Peyer's patch (tissue), 4 donors: ENCODE measurements around the gene CC2D1B. TPM values are rescaled to one million over a fixed set of nuclear protein-coding genes. Genes with fewer than 3 reads are reported as not detected.

ENCODE experiments used
- DNase-seq, 3 donors: peaks; one replicate each; pipeline ENCODE4 v3.0.0-alpha.2; 2017 to 2019
- H3K27ac ChIP-seq, 4 donors: fragments of 200-600 bp; sonication (generic); one replicate each; pipeline ENCODE4 v1.5.1; 2016 to 2019
- H3K27me3 ChIP-seq, 2 donors: fragments of 200-600 bp; sonication (generic); one replicate each; pipeline ENCODE4 v1.5.1; 2019
- H3K36me3 ChIP-seq, 3 donors: fragments of 200-600 bp; sonication (generic); one replicate each; pipeline ENCODE4 v1.5.1; 2016 to 2019
- H3K4me1 ChIP-seq, 4 donors: fragments of 200-600 bp; sonication (generic); one replicate each; pipeline ENCODE4 v1.5.1; 2016 to 2019
- H3K4me3 ChIP-seq, 4 donors: fragments of 200-600 bp; sonication (generic); 1 replicate in 3 of 4; 2 replicates in 1 of 4; pipeline ENCODE4 v1.5.1; 2016 to 2019; ENCODE audit warnings: mild to moderate bottlenecking in 1 of 4
- H3K9me3 ChIP-seq, 4 donors: fragments of 200-600 bp; sonication (generic); one replicate each; pipeline ENCODE4 v1.5.1; 2016 to 2019; ENCODE audit warnings: mild to moderate bottlenecking in 1 of 4
- CTCF ChIP-seq, 6 experiments: fragments of 450-650 bp in 4 of 6; fragments of 200-600 bp in 2 of 6; sonication (generic) in 1 of 6; IDR thresholded peaks; one replicate each; pipeline ENCODE4 v1.5.1; 2017 to 2019; ENCODE audit warnings: antibody characterized with exemption in 6 of 6, mild to moderate bottlenecking in 3 of 6, moderate library complexity in 1 of 6
- POLR2A ChIP-seq, 2 donors: fragments of 450-650 bp; IDR thresholded peaks; one replicate each; pipeline ENCODE4 v1.5.1; 2017; ENCODE audit warnings: antibody characterized with exemption in 2 of 2, mild to moderate bottlenecking in 2 of 2, moderate library complexity in 2 of 2
- total RNA-seq, 4 donors: library from RNA; depleted of rRNA; stranded (reverse); fragments of >200 nt; gene quantifications; one replicate each; pipeline ENCODE4 v1.1.0, GENCODE V29; 2016

Gene CC2D1B
- total RNA-seq, 4 donors from 2014 or later = 48.4 to 61.2 (median 52.2) TPM

GRCh38 chr1:52357397-52357796, 8.6 kb downstream of the CC2D1B start:
- no peaks in the 10 kb centered on the region for H3K27me3 ChIP-seq
- no peak overlapping the region for H3K4me3 ChIP-seq
- no peaks in the 10 kb centered on the region for H3K9me3 ChIP-seq
- peaks cover 0 to 100% (median 5%) of the 10 kb centered on the region in 3 donors for H3K36me3 ChIP-seq
- H3K4me1 ChIP-seq = no peaks in the 10 kb centered on the region
- DNase-seq = no peak
- TF ChIP-seq CTCF (IDR thresholded peaks at IDR 0.05) (no peak), POLR2A (IDR thresholded peaks at IDR 0.05) (no peak)
- H3K27ac ChIP-seq = no peak overlapping the region

GRCh38 chr1:52356818-52357355, 9.1 kb downstream of the CC2D1B start:
- peaks cover 0 to 96% (median 5%) of the 10 kb centered on the region in 3 donors for H3K36me3 ChIP-seq
- TF ChIP-seq CTCF (IDR thresholded peaks at IDR 0.05) = no peak
- TF ChIP-seq POLR2A (IDR thresholded peaks at IDR 0.05) = no peak
- H3K9me3 ChIP-seq = no peaks in the 10 kb centered on the region
- H3K27ac ChIP-seq = no peak overlapping the region
- DNase-seq = no peak
- H3K27me3 ChIP-seq = no peaks in the 10 kb centered on the region
- no peaks in the 10 kb centered on the region for H3K4me1 ChIP-seq
- H3K4me3 ChIP-seq = no peak overlapping the region

- Histone ChIP-seq H3K9me3 (no peaks in the 10 kb centered on the region), H3K36me3 (peaks cover 0 to 89% (median 5%) of the 10 kb centered on the region in 3 donors), H3K4me1 (no peaks in the 10 kb centered on the region), H3K27me3 (no peaks in the 10 kb centered on the region), H3K27ac (no peak overlapping the region), H3K4me3 (no peak overlapping the region)
- TF ChIP-seq POLR2A (IDR thresholded peaks at IDR 0.05) = no peak
- TF ChIP-seq CTCF (IDR thresholded peaks at IDR 0.05) = no peak
- DNase-seq = no peak
Measured at GRCh38 chr1:52355847-52356505, 10.0 kb downstream of the CC2D1B start.

- no peaks in the 10 kb centered on the region for H3K9me3 ChIP-seq
- no peak overlapping the region for H3K4me3 ChIP-seq
- H3K36me3 ChIP-seq = peaks cover 0 to 88% (median 5%) of the 10 kb centered on the region in 3 donors
- DNase-seq = no peak
- no peaks in the 10 kb centered on the region for H3K4me1 ChIP-seq
- no peaks in the 10 kb centered on the region for H3K27me3 ChIP-seq
- TF ChIP-seq CTCF (IDR thresholded peaks at IDR 0.05) (no peak), POLR2A (IDR thresholded peaks at IDR 0.05) (no peak)
- no peak overlapping the region for H3K27ac ChIP-seq
Measured at GRCh38 chr1:52355436-52355835, 10.6 kb downstream of the CC2D1B start.

GRCh38 chr1:52352690-52353089, 13.3 kb downstream of the CC2D1B start:
- TF ChIP-seq CTCF (IDR thresholded peaks at IDR 0.05) (no peak), POLR2A (IDR thresholded peaks at IDR 0.05) (no peak)
- Histone ChIP-seq H3K27me3 (no peaks in the 10 kb centered on the region), H3K27ac (no peak overlapping the region), H3K4me1 (no peaks in the 10 kb centered on the region), H3K36me3 (peaks cover 0 to 67% (median 0%) of the 10 kb centered on the region in 3 donors), H3K9me3 (no peaks in the 10 kb centered on the region), H3K4me3 (no peak overlapping the region)
- DNase-seq = no peak
